ENCODE data around the gene URAD.
"Not testable (repeated sequence)": the region's sequence is repeated elsewhere in the genome, so short reads cannot be mapped to it uniquely, and the experiment has no call there.

Gene URAD

DNA sequence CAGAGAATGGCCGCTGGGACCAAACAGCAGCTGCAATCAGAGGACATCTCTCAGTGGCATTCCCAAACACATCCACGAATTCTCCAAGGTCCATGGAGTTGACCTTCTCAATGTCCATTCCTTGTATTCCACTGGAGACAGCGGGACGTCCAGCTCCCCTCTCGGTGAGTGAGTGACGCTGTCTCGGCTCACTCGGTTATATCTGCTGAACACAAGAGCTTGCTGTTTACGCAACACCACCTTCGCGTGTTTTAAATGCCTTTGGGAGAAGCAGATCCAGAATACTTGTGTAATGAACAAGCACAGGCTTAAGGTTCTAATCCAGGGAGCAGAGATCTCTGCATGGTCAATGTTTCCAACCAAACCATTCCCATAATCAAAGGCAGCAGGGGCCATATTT lies at the start of gene URAD:
Gene URAD (minus strand): TSS at position 174 of the 400 bp plus-strand sequence. CDS start 56 bp downstream, at position 118.
- DNase-seq (ENCODE audit: low read depth) = no peak

DNA sequence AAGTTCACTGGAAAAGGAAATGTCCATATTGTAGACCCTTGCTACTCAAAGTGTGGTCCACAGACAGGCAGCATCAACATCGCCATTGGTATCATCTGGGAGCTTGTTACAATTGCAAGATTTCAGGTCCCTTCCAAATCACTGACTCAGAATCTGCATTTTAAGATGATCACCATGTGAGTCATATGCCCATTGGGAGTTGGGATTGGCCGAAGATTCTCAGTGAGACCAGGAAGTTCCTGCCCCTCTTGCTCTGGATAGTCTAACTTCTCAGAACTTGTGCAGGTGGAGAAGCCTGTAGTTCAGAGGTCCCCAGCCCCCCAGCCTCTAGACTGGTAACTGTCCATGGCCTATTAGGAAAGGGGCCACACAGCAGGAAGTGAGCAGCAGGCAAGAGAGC lies 48.9 kb upstream of the URAD start:
- no peak for DNase-seq (ENCODE audit: low read depth)

DNA sequence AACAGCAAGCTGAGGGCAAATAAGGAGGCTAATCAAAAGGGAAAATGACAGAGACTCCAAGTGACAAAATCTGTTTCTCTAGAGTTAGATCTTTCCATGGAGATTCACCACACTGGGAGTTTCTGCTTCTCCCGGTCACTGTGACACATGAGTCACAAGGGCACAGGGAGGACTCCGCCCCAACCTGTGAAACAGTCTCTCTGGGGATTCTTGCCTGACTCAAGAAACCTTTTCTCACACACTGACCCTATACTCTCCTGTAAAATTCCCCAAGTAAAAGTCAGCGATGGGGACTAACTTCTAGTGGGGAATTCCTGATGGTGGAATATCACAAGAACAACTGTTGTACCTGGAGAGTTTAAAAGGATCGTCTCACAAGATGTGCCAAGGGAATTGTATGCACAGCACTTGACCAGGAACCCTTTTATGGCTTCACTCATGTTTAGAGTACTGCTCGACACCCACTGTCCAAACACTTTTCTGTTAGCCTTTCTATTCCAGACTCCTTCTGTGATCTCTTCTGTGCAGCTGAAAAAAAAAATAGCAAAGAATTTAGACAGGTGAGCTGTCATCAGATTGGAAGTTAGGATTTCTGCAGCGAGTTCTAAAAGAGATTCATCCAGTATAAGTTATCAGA lies 46.8 kb upstream of the URAD start:
- DNase-seq (ENCODE audit: low read depth) = no peak

DNA sequence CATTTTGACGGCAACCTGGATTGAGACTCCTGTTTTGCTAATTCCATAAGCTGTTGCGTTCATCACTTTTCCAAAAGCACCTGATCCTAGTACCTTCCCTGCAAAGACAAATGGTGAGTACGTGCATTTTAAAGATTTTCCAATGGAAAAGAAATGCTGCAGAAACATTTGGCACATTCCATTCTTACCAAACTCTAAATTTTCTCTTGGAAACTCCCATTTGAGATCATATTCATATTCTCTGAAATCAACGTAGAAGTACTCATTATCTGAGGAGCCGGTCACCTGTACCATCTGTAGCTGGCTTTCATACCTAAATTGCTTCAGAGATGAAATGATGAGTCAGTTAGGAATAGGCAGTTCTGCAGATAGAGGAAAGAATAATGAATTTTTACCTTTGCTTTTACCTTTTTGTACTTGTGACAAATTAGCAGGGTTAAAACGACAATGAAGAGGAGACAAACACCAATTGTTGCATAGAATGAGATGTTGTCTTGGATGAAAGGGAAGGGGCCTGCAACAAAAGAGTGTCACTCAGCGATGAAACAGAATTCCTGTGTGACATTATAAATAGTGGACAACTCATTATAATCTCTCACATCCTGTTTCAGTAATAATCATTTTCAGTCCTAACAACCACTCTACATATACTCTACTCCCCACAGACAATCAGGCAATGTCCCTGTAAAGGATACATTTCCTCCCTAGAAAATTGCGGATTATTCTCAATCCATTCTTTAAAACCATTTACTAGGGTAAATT lies 45.6 kb upstream of the URAD start:
- DNase-seq (ENCODE audit: low read depth) = no peak

- DNase-seq (ENCODE audit: low read depth) = not testable (repeated sequence)
Measured at GRCh38 chr13:28032438-28032837, 43.9 kb upstream of the URAD start.

- no peak for DNase-seq (ENCODE audit: low read depth)
Measured at GRCh38 chr13:28031896-28032288, 43.4 kb upstream of the URAD start.

DNA sequence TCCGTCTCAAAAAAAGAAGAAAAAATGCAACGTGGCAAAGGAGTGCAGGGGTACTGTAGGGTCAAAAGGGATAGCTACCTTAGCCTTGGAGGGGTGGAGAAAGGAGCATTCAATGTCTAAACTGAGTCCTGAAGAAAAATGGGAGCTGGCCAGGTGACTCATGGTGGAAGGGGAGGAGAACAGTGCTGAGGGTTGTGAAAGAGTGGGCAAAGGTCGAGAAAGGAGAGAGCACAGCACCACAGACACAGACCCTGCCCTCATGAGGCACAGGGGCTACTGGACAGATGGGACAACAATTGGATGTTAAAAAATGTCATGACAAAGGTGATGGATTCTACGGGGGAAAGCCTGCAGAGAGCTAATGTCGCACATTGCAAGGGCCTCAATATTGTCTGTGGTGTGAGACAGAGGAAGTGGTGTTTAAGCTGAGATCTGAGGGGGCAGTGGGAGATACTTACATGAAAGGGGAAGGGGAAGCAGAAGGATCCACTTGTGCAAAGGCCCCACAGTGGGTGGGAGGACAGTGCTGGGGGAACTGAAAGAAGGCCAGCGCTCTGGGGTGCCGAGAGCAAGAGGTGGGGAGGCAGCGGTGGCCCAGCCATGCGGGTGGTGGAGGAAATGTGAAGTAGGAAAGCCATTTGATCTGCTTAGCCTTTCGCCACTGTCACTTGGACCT lies 42.9 kb upstream of the URAD start:
- DNase-seq (ENCODE audit: low read depth) = no peak

DNA sequence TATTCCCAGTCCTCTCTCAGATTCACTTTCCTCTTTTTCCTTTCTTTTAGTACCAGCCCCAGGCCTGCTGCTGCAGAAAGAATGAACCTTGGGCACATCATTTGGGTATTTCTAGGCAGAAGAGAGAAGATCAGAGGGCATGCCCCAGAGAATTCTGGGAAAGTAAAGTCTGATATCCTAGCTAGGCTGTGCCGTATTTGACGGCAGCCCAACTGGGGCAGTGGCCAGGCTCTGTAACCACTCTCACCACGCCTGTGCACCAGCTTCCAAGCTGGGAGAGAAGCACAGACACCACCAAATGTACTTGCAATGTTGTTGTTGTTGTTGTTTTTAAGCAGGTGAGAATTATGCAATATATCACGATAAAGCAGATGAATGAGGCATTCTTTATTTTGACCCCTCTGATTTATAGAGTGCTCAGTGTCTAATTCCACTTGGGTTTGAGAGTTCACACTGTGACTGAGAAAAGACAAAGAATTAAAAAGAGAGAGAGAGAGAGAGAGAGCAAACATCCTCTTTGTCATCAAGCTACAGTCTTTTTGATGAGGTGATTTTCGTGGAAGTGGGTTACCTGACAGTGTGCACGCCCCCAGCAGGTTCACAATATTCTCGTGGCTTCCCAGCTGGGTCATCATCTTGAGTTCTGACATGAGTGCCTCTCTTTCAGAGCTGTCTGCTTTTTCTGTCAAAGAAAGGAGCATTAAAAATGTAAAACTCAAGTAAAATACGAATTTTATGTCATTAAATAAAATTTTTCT lies 39.3 kb upstream of the URAD start:
- DNase-seq (ENCODE audit: low read depth) = no peak

DNA sequence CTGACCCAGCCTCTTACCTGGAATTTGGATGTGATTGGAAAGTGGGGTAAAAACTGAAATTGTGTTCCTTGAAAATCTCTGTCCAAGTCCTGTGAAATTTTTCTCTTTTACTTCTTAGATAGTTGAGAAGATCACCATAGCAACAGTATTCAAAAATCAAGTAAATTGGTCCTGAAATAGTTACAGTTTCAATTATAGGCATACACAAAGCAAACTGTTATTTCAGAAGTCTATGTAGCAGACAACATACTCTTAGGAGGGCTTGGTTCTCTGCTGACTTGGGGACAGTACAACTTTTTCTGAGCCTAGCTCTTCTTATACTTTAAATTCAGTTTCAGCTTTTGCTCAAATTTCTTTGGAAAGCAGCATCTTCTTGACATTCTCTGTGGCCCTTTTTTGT lies 38.6 kb upstream of the URAD start:
- DNase-seq (ENCODE audit: low read depth) = no peak

DNA sequence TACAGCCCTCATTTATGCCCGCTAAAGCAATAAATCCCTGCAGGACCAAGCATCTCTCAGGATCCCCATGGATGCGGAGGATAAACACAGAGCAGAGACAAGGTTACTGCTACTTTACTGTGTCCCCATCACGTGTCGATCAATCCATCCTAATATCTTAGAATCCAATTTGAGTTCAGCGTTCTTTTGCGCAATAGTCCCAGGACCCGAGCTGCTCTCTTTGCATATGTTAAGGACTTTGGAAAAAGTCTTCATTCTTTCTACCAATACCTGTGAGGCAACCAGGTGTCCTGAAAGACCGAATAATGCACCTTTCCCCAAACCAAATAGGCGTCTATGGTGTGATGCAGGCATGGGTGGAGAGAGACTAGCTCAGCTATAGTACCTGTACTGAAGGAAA lies 38.0 kb upstream of the URAD start:
- no peak for DNase-seq (ENCODE audit: low read depth)

GRCh38 chr13:28022848-28023518 lies 34.5 kb upstream of the URAD start:
- DNase-seq (ENCODE audit: low read depth) = no peak

DNA sequence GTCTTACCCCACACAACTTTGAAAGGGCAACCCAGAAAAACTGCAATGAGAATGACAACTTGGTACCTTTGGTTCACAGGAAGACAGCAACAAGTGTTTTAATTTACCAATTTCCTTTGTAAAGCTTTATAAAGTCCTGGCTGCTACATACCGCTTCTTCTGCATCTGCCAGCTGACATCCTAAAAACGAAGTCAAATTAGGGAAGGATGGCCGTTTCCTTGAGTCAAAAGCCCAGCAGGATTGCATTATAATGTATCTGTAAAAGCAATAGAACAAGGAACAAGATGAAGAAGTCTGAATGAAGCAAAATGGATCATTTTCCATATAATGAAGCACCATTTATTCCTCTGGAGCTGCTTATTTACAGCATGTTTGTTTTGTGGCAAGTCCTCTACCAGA lies 25.8 kb upstream of the URAD start:
- no peak for DNase-seq (ENCODE audit: low read depth)

GRCh38 chr13:28013482-28013881 lies 25.0 kb upstream of the URAD start:
- DNase-seq (ENCODE audit: low read depth) = no peak

- DNase-seq (ENCODE audit: low read depth) = no peak
Measured at GRCh38 chr13:28012896-28013295, 24.4 kb upstream of the URAD start.

DNA sequence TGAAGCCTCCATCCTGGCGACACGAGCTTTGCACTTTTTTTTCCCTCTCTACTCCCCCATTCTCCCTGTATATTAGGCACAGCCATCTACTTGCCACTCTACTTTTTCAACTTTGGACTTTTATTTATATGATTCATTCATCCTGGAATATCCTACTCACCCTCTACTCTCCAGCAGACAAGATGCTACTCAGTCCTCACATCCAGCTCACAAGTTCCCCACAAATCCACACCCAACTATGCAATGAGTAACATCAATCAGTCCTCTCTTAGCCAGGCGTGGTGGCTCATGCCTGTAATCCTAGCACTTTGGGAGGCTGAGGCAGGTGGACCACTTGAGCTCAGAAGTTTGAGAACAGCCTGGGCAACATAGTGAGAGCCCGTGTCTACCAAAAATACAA lies 23.9 kb upstream of the URAD start:
- DNase-seq (ENCODE audit: low read depth) = no peak

- DNase-seq (ENCODE audit: low read depth) = no peak
Measured at GRCh38 chr13:28010046-28010445, 21.6 kb upstream of the URAD start.

DNA sequence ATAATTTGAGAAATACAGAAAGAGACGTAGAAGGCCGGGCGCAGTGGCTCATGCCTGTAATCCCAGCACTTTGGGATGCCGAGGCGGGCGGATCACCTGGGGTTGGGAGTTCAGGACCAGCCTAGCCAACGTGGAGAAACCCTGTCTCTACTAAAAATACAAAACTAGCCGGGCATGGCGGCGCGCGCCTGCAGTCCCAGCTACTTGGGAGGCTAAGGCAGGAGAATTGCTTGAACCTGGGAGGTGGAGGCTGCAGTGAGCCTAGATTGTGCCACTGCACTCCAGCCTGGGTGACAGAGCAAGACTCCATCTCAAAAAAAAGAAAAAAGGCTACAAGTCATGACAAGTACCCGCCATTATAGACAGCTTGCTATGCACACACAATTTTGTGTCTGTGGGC lies 16.5 kb upstream of the URAD start:
- DNase-seq (ENCODE audit: low read depth) = not testable (repeated sequence)

DNA sequence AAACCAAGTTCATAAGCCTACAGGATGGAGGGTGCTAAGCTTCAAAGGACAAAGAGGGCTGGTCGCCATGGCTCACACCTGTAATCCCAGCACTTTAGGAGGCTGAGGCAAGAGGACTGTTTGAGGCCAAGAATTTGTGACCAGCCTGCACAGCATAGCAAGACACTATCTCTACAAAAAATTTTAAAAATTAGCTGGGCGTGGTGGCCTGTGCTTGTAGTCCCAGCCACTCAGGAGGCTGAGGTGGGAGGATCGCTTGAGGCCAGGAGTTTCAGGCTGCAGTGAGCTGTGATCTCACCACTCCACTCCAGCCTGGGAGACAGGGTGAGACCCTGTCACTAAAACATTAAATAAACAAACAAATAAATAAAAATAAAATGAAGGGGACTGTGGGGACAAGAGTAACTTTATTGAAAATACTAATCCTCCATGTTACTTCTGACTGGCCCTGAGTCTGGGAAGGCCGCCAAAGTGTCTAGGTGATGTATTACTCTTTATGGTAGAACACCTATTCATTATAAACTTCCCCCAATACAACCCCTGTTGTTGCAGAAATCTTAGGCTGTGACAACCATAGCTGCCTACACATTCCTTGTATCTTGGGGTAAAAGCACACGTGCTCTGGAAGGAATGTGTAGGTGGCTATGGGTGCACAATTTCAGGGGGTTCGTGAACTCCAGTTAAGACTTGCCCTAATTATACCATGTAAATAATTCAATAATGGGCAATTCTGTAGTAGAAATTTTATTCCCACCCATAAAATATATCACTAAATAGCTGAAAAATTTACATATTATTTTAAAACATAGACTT lies 14.6 kb upstream of the URAD start:
- DNase-seq (ENCODE audit: low read depth) = no peak

DNA sequence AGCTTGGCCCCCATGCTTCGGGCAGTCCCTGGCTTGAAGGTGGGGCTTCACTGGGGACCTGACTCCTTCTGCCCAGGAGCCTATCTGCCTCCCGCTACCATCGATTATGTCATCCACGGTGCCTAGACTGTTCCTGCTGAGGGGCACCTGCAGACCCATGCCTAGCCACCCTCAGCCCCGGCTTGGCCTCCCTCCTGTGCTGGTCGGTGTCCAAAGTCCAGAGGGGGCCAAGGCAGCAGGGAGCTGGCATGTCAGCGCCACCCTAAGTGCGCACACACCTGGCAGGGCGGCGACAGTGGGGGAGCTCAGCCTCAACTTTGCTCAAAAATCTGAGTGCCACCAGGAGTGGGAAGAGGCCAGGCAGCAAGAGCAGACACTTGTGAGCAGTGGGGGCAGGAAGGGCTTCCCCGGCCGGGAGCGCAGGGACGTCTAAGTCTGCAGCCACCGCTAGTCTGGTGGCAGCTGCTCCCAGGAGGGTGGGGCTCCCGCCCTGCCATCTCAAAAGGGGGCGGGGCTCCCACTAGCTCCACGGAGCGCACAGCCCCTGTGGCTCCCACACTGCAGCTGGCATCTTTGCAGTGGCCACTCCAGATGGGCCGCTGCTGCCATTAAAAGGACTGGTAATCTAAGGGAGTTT lies 13.5 kb upstream of the URAD start:
- DNase-seq (ENCODE audit: low read depth) = no peak

DNA sequence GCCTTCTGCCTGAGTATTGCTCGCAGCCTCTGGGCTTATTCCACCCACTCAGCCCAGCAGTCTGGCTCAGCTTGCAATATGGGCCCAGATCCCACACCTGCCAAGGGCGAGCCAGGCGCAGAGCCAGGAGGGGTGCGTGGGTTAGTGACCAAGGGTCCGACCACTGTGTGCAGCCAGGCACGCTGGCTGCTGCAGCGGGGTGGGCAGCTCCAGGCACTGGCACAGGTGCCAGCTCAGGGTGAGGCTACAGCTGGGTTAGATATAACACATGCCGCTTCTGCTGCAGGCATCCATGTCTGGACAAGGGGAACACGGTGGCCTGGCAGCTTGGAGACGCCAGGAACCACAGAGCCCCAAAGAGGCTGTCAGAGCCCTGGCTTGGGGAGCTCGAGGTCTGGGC lies 12.6 kb upstream of the URAD start:
- no peak for DNase-seq (ENCODE audit: low read depth)

- DNase-seq (ENCODE audit: low read depth) = no peak
Measured at GRCh38 chr13:28000567-28000966, 12.1 kb upstream of the URAD start.
